ENCODE data around the gene OLFML1. TPM values are rescaled to one million over a fixed set of nuclear protein-coding genes. Genes with fewer than 3 reads are reported as not detected.

Gene OLFML1
- total and polyA plus RNA-seq, 2 donors (not counting 3 experiments of a cell fraction or from before 2014, with no cell fraction given) = not detected

GRCh38 chr11:7508087-7508486 lies 22.8 kb downstream of the OLFML1 start:
- no peak for FAIRE-seq
- no peak for DNase-seq (ENCODE audit: low read depth, low spot score)
- H4K20me1 ChIP-seq (replicated peaks; ENCODE audit: control insufficient read depth, extremely low read depth, insufficient read depth, low read length) = no peaks in the 10 kb centered on the region
- no peak overlapping the region for H3K27ac ChIP-seq (ENCODE audit: insufficient read depth, low read depth, low read length)
- CTCF ChIA-PET = interaction anchor here (0.9 to 1.2 kb wide), 2 partner anchors 13 to 158 kb away, joined by 3 read pairs; no protein-coding TSS in a partner anchor
- TF ChIP-seq POLR2AphosphoS5 (IDR thresholded peaks at IDR 0.05; ENCODE audit: insufficient read depth, low read depth, low read length) (no peak), CTCF (IDR thresholded peaks at IDR 0.05; ENCODE audit: extremely low read depth in 1 of 2, insufficient read depth in 1 of 2, low read depth in 1 of 2, low read length in 2 of 2) (no peak)
- no peak overlapping the region for H3K9ac ChIP-seq (replicated peaks; ENCODE audit: extremely low read depth, insufficient read depth, low read length)
- intact Hi-C loops (cut with micrococcal nuclease) = no loop called here
- BruUV-seq (replicated peaks) = no TSS peak
- H3K4me2 ChIP-seq (ENCODE audit: insufficient read depth, low read length) = no peak overlapping the region
- no peaks in the 10 kb centered on the region for H3K36me3 ChIP-seq (ENCODE audit: control insufficient read depth in 2 of 2, extremely low read depth in 1 of 2, insufficient read depth in 2 of 2, low read length in 2 of 2)
- H3K9me1 ChIP-seq (replicated peaks; ENCODE audit: control insufficient read depth, extremely low read depth, insufficient read depth, low read length) = no peaks in the 10 kb centered on the region
- H3K27me3 ChIP-seq (ENCODE audit: control insufficient read depth in 2 of 2, insufficient read depth in 2 of 2, low read length in 2 of 2) = peaks cover 7 to 16% of the 10 kb centered on the region in 2 experiments
- POLR2A ChIA-PET = no interaction called here
- H3K4me3 ChIP-seq (replicated peaks in 1 of 3; ENCODE audit: insufficient read depth in 1 of 3, low read depth in 1 of 3, low read length in 3 of 3) = no peak overlapping the region
- H3K4me1 ChIP-seq (ENCODE audit: control insufficient read depth, extremely low read depth, insufficient read depth, low read length) = no peaks in the 10 kb centered on the region
- H3K79me2 ChIP-seq (ENCODE audit: control insufficient read depth, insufficient read depth, low read length) = no peaks in the 10 kb centered on the region
- H2AFZ ChIP-seq (ENCODE audit: low read depth, low read length) = no peak overlapping the region
- dilution Hi-C loops (cut with MboI; ENCODE audit: extremely low pct_ligation_motif_present, low sequenced_read_pairs) = no loop called here
- no peaks in the 10 kb centered on the region for H3K9me3 ChIP-seq (replicated peaks; ENCODE audit: control insufficient read depth, insufficient read depth, low read length)

GRCh38 chr11:7509966-7510365 lies 24.7 kb downstream of the OLFML1 start:
- DNase-seq (ENCODE audit: low read depth, low spot score) (no peak), FAIRE-seq (no peak)
- Histone ChIP-seq H2AFZ (ENCODE audit: low read depth, low read length) (no peak overlapping the region), H3K4me2 (ENCODE audit: insufficient read depth, low read length) (no peak overlapping the region), H4K20me1 (replicated peaks; ENCODE audit: control insufficient read depth, extremely low read depth, insufficient read depth, low read length) (no peaks in the 10 kb centered on the region), H3K9me1 (replicated peaks; ENCODE audit: control insufficient read depth, extremely low read depth, insufficient read depth, low read length) (no peaks in the 10 kb centered on the region), H3K27ac (ENCODE audit: insufficient read depth, low read depth, low read length) (no peak overlapping the region), H3K9me3 (replicated peaks; ENCODE audit: control insufficient read depth, insufficient read depth, low read length) (no peaks in the 10 kb centered on the region), H3K79me2 (ENCODE audit: control insufficient read depth, insufficient read depth, low read length) (no peaks in the 10 kb centered on the region), H3K9ac (replicated peaks; ENCODE audit: extremely low read depth, insufficient read depth, low read length) (no peak overlapping the region), H3K36me3 (ENCODE audit: control insufficient read depth in 2 of 2, extremely low read depth in 1 of 2, insufficient read depth in 2 of 2, low read length in 2 of 2) (no peaks in the 10 kb centered on the region), H3K4me1 (ENCODE audit: control insufficient read depth, extremely low read depth, insufficient read depth, low read length) (peaks cover 6% of the 10 kb centered on the region), H3K27me3 (ENCODE audit: control insufficient read depth in 2 of 2, insufficient read depth in 2 of 2, low read length in 2 of 2) (peaks cover 17 to 23% of the 10 kb centered on the region in 2 experiments), H3K4me3 (replicated peaks in 1 of 3; ENCODE audit: insufficient read depth in 1 of 3, low read depth in 1 of 3, low read length in 3 of 3) (no peak overlapping the region)
- CTCF ChIA-PET = interaction anchor here (1.9 to 2.5 kb wide), 2 partner anchors 61 to 147 kb away, joined by 7 read pairs; no protein-coding TSS in a partner anchor
- intact Hi-C loops (cut with micrococcal nuclease) = no loop called here
- POLR2A ChIA-PET = no interaction called here
- dilution Hi-C loops (cut with MboI; ENCODE audit: extremely low pct_ligation_motif_present, low sequenced_read_pairs) = no loop called here
- TF ChIP-seq JUN (IDR thresholded peaks at IDR 0.05; ENCODE audit: borderline replicate concordance, insufficient read depth, insufficient read length, low read depth) (no peak), CTCF (IDR thresholded peaks at IDR 0.05; ENCODE audit: extremely low read depth in 1 of 2, insufficient read depth in 1 of 2, low read depth in 1 of 2, low read length in 2 of 2) (no peak), GATA2 (IDR thresholded peaks at IDR 0.05; ENCODE audit: insufficient read depth, insufficient read length, low read depth, low read length) (no peak), MAX (IDR thresholded peaks at IDR 0.05; ENCODE audit: insufficient read depth, insufficient read length) (no peak), POLR2AphosphoS5 (IDR thresholded peaks at IDR 0.05; ENCODE audit: insufficient read depth, low read depth, low read length) (no peak), MYC (IDR thresholded peaks at IDR 0.05; ENCODE audit: low read depth, low read length) (no peak), POLR2A (IDR thresholded peaks at IDR 0.05; ENCODE audit: low read depth, low read length) (no peak), EZH2 (IDR thresholded peaks at IDR 0.05; ENCODE audit: borderline replicate concordance, low read depth, low read length, severe bottlenecking) (no peak), FOS (IDR thresholded peaks at IDR 0.05; ENCODE audit: borderline replicate concordance, insufficient read depth, low read length) (no peak)
- no TSS peak for BruUV-seq (replicated peaks)
